PC-9 (cell line): ENCODE measurements around the gene TJP2. TPM values are rescaled to one million over a fixed set of nuclear protein-coding genes. Genes with fewer than 3 reads are reported as not detected.
A peak's percentile ranks its signal among the peaks of the same experiment; 100 is the strongest.
"Not testable (repeated sequence)": the region's sequence is repeated elsewhere in the genome, so short reads cannot be mapped to it uniquely, and the experiment has no call there.

ENCODE experiments used
- BruUV-seq: library from RNA; stranded (reverse); fragments of 400-500 nt; replicated peaks from 2 replicates; lab custom pipeline; 2021; lab: Mats Ljungman, UMichigan
- CTCF ChIA-PET: fragments of 300-600 bp; sonication (Branson Sonifier 250); formaldehyde crosslinking; loops from one replicate; lab custom pipeline; 2022; ENCODE audit warnings: antibody characterized with exemption; lab: Charles Lee
- POLR2A ChIA-PET: fragments of 300-600 bp; sonication (Branson Sonifier 250); formaldehyde crosslinking; loops from one replicate; lab custom pipeline; 2022; ENCODE audit warnings: antibody characterized with exemption; ENCODE audit not compliant: unreplicated experiment; lab: Charles Lee
- DNase-seq, 2 experiments: peaks; one replicate each; pipeline versions ENCODE4 v3.0.0 to v3.0.0-alpha.2; 2015 to 2022; ENCODE audit warnings: mixed read lengths in 1 of 2
- H2AFZ ChIP-seq: fragments of 200-600 bp; sonication (generic); 2 replicates; pipeline ENCODE4 v1.8.1; 2017; ENCODE audit warnings: antibody characterized with exemption
- H3F3A ChIP-seq: fragments of 200-600 bp; sonication (generic); 2 replicates; pipeline ENCODE4 v1.8.1; 2017; ENCODE audit warnings: antibody characterized with exemption, mild to moderate bottlenecking, low read depth; ENCODE audit not compliant: insufficient read depth
- H3K27ac ChIP-seq: fragments of 200-600 bp; sonication (generic); 2 replicates; pipeline ENCODE4 v1.6.1; 2016; ENCODE audit warnings: mixed run types
- H3K27me3 ChIP-seq: fragments of 200-600 bp; sonication (generic); 2 replicates; pipeline ENCODE4 v1.6.1; 2016; ENCODE audit warnings: low read depth, mixed run types; ENCODE audit not compliant: insufficient read depth
- H3K36me3 ChIP-seq: fragments of 200-600 bp; sonication (generic); 2 replicates; pipeline ENCODE4 v1.6.1; 2016; ENCODE audit warnings: low read depth, mixed run types
- H3K4me1 ChIP-seq: fragments of 200-600 bp; sonication (generic); replicated peaks from 2 replicates; pipeline ENCODE4 v1.6.1; 2016; ENCODE audit warnings: mixed run types; ENCODE audit not compliant: insufficient read depth
- H3K4me2 ChIP-seq: fragments of 200-600 bp; sonication (generic); 2 replicates; pipeline ENCODE4 v1.6.1; 2017; ENCODE audit warnings: mixed run types
- H3K4me3 ChIP-seq: fragments of 200-600 bp; sonication (generic); 2 replicates; pipeline ENCODE4 v1.6.1; 2016; ENCODE audit warnings: mixed run types
- H3K79me2 ChIP-seq: fragments of 200-600 bp; sonication (generic); 2 replicates; pipeline ENCODE4 v1.6.1; 2017; ENCODE audit warnings: low read depth, mixed run types
- H3K9me2 ChIP-seq: fragments of 200-600 bp; sonication (generic); 2 replicates; pipeline ENCODE4 v1.8.1; 2017; ENCODE audit warnings: mild to moderate bottlenecking; ENCODE audit not compliant: insufficient read depth
- H3K9me3 ChIP-seq: fragments of 200-600 bp; sonication (generic); 2 replicates; pipeline ENCODE4 v1.8.1; 2016; ENCODE audit warnings: low read depth; ENCODE audit not compliant: insufficient read depth
- H4K20me1 ChIP-seq: fragments of 200-600 bp; sonication (generic); 2 replicates; pipeline ENCODE4 v1.8.1; 2017; ENCODE audit not compliant: insufficient read depth
- EZH2 ChIP-seq: fragments of 200-600 bp; sonication (generic); IDR thresholded peaks from 2 replicates; pipeline ENCODE4 v1.8.0; 2017; ENCODE audit warnings: antibody characterized with exemption, low read depth
- intact Hi-C: fragments of 100-400 bp; cut with micrococcal nuclease; formaldehyde crosslinking; loops from one replicate; pipeline ENCODE4 v1.10.0; 2022; ENCODE audit not compliant: unreplicated experiment
- total RNA-seq: library from RNA; stranded (reverse); gene quantifications from 2 replicates; pipeline ENCODE4 v1.2.3, GENCODE V29; 2021
- TF ChIP-seq, protein P1 (sequence below): fragments of 200-600 bp; sonication (generic); conservative IDR thresholded peaks from 2 replicates; pipeline ENCODE4 v1.6.1; 2017; ENCODE audit warnings: mixed run types, antibody characterized with exemption, mild to moderate bottlenecking, moderate library complexity

The TJP2 gene
- total RNA-seq, 1 experiment from 2014 or later = 143 TPM

DNA sequence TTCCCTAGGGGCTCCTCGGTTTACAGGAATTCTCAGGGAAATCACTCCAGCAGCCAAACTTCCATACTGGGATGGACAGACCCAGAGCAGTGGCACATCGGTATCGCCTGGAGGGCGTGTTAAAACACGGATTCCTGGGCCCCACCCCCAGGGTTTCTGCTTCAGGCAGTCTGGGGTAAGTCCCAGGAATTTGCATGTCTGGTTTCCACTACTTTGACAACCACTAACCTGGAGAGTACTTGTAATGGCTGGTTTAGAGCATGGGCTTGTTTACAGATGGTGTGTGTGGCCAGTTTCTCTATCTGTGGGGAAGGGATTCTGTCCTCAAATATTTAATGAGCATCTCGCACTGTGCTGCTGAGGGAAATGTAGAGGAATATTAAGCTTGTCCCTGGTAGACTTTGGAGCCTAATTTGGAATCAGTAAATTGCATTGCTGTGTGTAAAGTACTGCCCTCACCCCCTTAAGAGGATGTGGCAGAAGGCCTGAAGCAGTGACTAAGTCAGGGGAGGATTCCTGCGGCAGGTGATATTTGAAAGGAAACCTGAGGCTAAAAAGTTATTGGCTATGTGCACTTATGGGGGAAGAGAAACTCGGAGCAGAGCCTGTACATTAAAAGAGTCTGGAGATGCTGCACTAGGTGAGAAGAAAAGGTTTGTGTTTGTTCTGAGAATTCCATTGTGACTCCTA, 18.6 kb upstream of the TJP2 start:
- Histone ChIP-seq H3K4me2 (no peak overlapping the region), H3K9me2 (no peaks in the 10 kb centered on the region), H3K36me3 (peaks cover 12% of the 10 kb centered on the region), H3K27ac (0 out of 2 replicates have a peak overlapping the region, but pooled peaks have one; percentile 3), H3K27me3 (no peaks in the 10 kb centered on the region), H3F3A (peaks cover 10% of the 10 kb centered on the region), H4K20me1 (peaks cover 8% of the 10 kb centered on the region), H3K4me1 (no peaks in the 10 kb centered on the region), H2AFZ (no peak overlapping the region), H3K9me3 (no peaks in the 10 kb centered on the region), H3K4me3 (no peak overlapping the region), H3K79me2 (peaks cover 58% of the 10 kb centered on the region)
- TF ChIP-seq EZH2 = no peak
- TF ChIP-seq, protein P1, sequence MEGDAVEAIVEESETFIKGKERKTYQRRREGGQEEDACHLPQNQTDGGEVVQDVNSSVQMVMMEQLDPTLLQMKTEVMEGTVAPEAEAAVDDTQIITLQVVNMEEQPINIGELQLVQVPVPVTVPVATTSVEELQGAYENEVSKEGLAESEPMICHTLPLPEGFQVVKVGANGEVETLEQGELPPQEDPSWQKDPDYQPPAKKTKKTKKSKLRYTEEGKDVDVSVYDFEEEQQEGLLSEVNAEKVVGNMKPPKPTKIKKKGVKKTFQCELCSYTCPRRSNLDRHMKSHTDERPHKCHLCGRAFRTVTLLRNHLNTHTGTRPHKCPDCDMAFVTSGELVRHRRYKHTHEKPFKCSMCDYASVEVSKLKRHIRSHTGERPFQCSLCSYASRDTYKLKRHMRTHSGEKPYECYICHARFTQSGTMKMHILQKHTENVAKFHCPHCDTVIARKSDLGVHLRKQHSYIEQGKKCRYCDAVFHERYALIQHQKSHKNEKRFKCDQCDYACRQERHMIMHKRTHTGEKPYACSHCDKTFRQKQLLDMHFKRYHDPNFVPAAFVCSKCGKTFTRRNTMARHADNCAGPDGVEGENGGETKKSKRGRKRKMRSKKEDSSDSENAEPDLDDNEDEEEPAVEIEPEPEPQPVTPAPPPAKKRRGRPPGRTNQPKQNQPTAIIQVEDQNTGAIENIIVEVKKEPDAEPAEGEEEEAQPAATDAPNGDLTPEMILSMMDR = no peak
- ChIA-PET CTCF (interaction anchor here (0.6 to 0.7 kb wide), 2 partner anchors 65 to 100 kb away, joined by 3 to 17 read pairs; no protein-coding TSS in a partner anchor), POLR2A (interaction anchor here (0.7 kb wide), 1 partner anchor 24 kb away, joined by 6 read pairs; no protein-coding TSS in a partner anchor)
- BruUV-seq = no TSS peak
- intact Hi-C loops = loop anchor here (1.0 kb wide), 1 partner anchor 38 kb away; no protein-coding TSS in a partner anchor
- peak in 1 of 2 experiments; percentile 60 for DNase-seq

GRCh38 chr9:69157751-69158466, 16.2 kb upstream of the TJP2 start:
- Histone ChIP-seq H3K4me3 (no peak overlapping the region), H3K9me3 (no peaks in the 10 kb centered on the region), H3K27me3 (no peaks in the 10 kb centered on the region), H3K27ac (no peak overlapping the region), H4K20me1 (peaks cover 8% of the 10 kb centered on the region), H3K36me3 (peaks cover 11% of the 10 kb centered on the region; the same call in 1 of the 2 replicates), H3K79me2 (peaks cover 66% of the 10 kb centered on the region), H2AFZ (no peak overlapping the region), H3K4me2 (no peak overlapping the region), H3K9me2 (no peaks in the 10 kb centered on the region), H3K4me1 (no peaks in the 10 kb centered on the region), H3F3A (peaks cover 10% of the 10 kb centered on the region)
- CTCF ChIA-PET = interaction anchor here (0.6 to 1.5 kb wide), 10 partner anchors 13 to 98 kb away, joined by 4 to 45 read pairs (median 8); no protein-coding TSS in a partner anchor
- POLR2A ChIA-PET = no interaction called here
- BruUV-seq = no TSS peak
- TF ChIP-seq EZH2 = no peak
- TF ChIP-seq, protein P1 = peak; percentile 62
- peak; percentile 30 to 33 for DNase-seq
- intact Hi-C loops = no loop called here

DNA sequence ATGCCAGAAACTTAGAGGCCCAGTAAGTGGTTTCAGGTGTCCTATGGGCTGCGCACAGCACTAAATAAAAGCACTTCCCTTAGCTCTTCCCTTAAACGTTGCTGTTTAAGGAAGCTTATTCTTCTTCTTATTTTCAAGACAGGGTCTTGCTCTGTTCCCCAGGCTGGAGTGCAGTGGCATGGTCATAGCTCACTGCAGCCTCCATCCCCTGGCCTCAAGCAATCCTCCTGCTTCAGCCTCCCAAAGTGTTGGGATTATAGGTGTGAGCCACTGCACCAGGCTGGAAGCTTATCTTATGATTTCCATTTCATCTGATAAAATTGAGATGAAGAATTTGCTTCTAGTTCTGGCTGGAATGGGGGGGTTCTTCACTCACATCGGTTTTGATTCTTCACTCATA, 15.6 kb upstream of the TJP2 start:
- DNase-seq = no peak
- POLR2A ChIA-PET = interaction anchor here (0.6 kb wide), 1 partner anchor 30 kb away, joined by 3 read pairs; no protein-coding TSS in a partner anchor
- H4K20me1 ChIP-seq = peaks cover 8% of the 10 kb centered on the region
- no peaks in the 10 kb centered on the region for H3K9me2 ChIP-seq
- TF ChIP-seq, protein P1 = no peak
- TF ChIP-seq EZH2 = no peak
- H3F3A ChIP-seq = peaks cover 10% of the 10 kb centered on the region
- CTCF ChIA-PET = interaction anchor here (0.5 to 1.5 kb wide), 9 partner anchors 10 to 99 kb away, joined by 4 to 45 read pairs (median 7); no protein-coding TSS in a partner anchor
- intact Hi-C loops = no loop called here
- H2AFZ ChIP-seq = no peak overlapping the region
- H3K27me3 ChIP-seq = no peaks in the 10 kb centered on the region
- H3K4me1 ChIP-seq = no peaks in the 10 kb centered on the region
- no peak overlapping the region for H3K4me2 ChIP-seq
- H3K36me3 ChIP-seq = peaks cover 11% of the 10 kb centered on the region; the same call in 1 of the 2 replicates
- H3K9me3 ChIP-seq = no peaks in the 10 kb centered on the region
- H3K79me2 ChIP-seq = peaks cover 66% of the 10 kb centered on the region
- H3K27ac ChIP-seq = no peak overlapping the region
- H3K4me3 ChIP-seq = no peak overlapping the region
- BruUV-seq = no TSS peak

DNA sequence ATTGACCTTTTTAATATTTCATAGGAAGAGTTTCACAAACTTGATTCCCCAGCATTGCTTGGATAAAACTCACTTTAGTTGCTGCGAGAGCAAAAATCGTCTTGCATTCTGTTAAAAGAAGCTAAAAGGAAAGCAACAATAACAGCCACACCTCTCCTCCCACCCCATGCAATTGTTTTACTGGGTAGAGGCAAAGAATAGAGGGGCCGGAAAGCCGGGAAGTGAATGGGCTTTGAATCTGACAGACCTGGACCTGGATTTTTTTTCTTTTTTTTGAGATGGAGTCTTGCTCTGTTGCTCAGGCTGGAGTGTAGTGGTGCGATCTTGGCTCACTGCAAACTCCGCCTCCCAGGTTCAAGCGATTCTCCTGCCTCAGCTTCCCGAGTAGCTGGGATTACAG, 9.5 kb upstream of the TJP2 start:
- Histone ChIP-seq H3K36me3 (peaks cover 18% of the 10 kb centered on the region; the same call in 1 of the 2 replicates), H3K4me1 (peaks cover 16% of the 10 kb centered on the region), H3K79me2 (peaks cover 48% of the 10 kb centered on the region)
- H3K27me3 ChIP-seq, H3K4me3 ChIP-seq, BruUV-seq, H2AFZ ChIP-seq, H3K9me2 ChIP-seq, intact Hi-C loops, H4K20me1 ChIP-seq, H3K9me3 ChIP-seq, H3K27ac ChIP-seq, DNase-seq, POLR2A ChIA-PET, H3F3A ChIP-seq, CTCF ChIA-PET, H3K4me2 ChIP-seq: not testable (repeated sequence)
